ENCODE data around the gene TBCK. TPM values are rescaled to one million over a fixed set of nuclear protein-coding genes. Genes with fewer than 3 reads are reported as not detected.

The TBCK gene
- total RNA-seq, 4 donors from 2014 or later: 25.3 to 40.0 (median 37.2) TPM

- no peak for DNase-seq (ENCODE audit: low spot score)
- TF ChIP-seq, protein P1, sequence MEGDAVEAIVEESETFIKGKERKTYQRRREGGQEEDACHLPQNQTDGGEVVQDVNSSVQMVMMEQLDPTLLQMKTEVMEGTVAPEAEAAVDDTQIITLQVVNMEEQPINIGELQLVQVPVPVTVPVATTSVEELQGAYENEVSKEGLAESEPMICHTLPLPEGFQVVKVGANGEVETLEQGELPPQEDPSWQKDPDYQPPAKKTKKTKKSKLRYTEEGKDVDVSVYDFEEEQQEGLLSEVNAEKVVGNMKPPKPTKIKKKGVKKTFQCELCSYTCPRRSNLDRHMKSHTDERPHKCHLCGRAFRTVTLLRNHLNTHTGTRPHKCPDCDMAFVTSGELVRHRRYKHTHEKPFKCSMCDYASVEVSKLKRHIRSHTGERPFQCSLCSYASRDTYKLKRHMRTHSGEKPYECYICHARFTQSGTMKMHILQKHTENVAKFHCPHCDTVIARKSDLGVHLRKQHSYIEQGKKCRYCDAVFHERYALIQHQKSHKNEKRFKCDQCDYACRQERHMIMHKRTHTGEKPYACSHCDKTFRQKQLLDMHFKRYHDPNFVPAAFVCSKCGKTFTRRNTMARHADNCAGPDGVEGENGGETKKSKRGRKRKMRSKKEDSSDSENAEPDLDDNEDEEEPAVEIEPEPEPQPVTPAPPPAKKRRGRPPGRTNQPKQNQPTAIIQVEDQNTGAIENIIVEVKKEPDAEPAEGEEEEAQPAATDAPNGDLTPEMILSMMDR (IDR thresholded peaks at IDR 0.05): no peak
- ATAC-seq (ENCODE audit: low FRiP score): no peak
Observed at GRCh38 chr4:106092361-106093040, 223.5 kb downstream of the TBCK start.

DNA sequence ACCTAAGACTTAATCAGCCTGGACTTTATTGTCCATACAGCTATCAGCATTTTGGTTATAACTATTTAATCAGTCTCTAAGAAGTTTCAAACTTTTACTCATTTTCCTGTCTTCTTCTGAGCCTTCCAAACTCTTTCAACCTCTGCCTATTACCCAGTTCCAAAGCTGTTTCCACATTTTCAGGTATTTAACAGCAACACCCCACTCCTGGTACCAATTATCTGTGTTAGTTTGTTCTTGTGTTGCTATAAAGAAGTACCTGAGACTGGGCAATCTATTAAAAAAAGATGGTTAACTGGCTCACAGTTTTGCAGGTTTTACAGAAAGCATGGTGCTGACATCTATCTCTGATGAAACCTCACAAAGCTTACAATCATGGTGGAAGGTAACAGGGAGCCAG, 225.2 kb downstream of the TBCK start:
- TF ChIP-seq, protein P1 (IDR thresholded peaks at IDR 0.05): no peak
- ATAC-seq (ENCODE audit: low FRiP score) (no peak), DNase-seq (ENCODE audit: low spot score) (no peak)

GRCh38 chr4:106083065-106083464, 232.9 kb downstream of the TBCK start:
- TF ChIP-seq, protein P1 (IDR thresholded peaks at IDR 0.05): no peak
- DNase-seq (ENCODE audit: low spot score): no peak
- ATAC-seq (ENCODE audit: low FRiP score): no peak

DNA sequence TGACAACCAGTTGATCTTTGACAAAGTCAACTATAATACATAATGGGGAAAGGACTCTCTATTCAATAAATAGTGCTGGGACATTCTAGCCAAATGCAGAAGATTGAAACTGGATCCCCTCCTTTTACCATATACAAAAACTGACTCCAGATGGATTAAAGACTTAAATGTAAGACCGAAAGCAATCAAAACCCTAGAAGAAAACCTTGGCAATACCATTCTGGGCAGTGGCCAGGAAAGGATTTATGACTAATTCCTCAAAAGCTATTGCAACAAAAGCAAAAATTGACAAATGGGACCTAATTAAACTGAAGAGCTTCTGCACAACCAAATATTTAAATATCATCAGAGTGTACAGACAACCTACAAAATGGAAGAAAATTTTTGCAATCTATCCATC, 235.6 kb downstream of the TBCK start:
- ATAC-seq (ENCODE audit: low FRiP score) (no peak), DNase-seq (ENCODE audit: low spot score) (no peak)
- TF ChIP-seq, protein P1 (IDR thresholded peaks at IDR 0.05): no peak

DNA sequence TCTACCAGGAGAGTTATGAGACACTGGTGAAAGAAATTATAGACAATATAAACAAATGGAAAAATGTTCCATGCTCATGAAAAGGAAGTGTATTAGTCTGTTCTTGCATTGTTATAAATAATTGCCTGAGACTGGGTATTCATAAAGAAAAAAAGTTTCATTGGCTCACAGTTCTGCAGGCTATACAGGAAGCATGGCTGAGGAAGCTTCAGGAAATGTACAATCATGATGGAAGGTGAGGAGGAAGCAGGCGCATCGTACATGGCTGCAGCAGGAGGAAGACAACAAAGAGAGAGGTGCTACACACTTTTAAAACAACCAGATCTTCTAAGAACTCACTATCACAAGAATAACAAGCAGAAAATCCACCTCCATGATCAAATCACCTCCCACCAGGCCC, 236.4 kb downstream of the TBCK start:
- TF ChIP-seq, protein P1 (IDR thresholded peaks at IDR 0.05): no peak
- no peak for ATAC-seq (ENCODE audit: low FRiP score)
- DNase-seq (ENCODE audit: low spot score): no peak

- TF ChIP-seq, protein P1 (IDR thresholded peaks at IDR 0.05): no peak
- no peak for ATAC-seq (ENCODE audit: low FRiP score)
Observed at GRCh38 chr4:106065018-106065417, 251.0 kb downstream of the TBCK start.

GRCh38 chr4:106063009-106063408, 253.0 kb downstream of the TBCK start:
- TF ChIP-seq, protein P1 (IDR thresholded peaks at IDR 0.05): no peak
- no peak for ATAC-seq (ENCODE audit: low FRiP score)
- DNase-seq (ENCODE audit: low spot score): no peak

More at GRCh38 chr4:106065018-106065417, 251.0 kb downstream of the TBCK start:
- no peak for DNase-seq (ENCODE audit: low spot score)
